HG03571 (cell line): ENCODE data around the gene ZNF10.

Experiments
- ATAC-seq: cut with Tn5 transposase; IDR thresholded peaks from one replicate; pipeline ENCODE4 v1.9.1; 2021; ENCODE audit not compliant: unreplicated experiment

ZNF10 gene

DNA sequence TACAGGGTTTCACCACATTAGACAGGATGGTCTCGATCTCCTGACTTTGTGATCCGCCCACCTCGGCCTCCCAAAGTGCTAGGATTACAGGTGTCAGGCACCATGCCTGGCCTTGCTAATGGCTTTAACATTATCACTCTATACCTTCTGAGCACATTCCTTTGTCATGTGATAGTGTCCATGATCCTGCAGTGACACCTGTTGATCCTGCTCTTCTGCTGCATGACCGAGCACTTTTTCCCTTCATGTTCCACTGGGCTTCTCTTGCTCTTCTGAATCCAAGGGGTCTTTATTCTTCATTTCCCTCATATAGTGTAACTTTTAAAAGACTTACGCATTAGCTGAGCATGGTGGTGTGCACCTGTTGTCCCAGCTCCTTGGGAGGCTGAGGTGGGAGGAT lies 62.4 kb downstream of the ZNF10 start:
- no peak for ATAC-seq

DNA sequence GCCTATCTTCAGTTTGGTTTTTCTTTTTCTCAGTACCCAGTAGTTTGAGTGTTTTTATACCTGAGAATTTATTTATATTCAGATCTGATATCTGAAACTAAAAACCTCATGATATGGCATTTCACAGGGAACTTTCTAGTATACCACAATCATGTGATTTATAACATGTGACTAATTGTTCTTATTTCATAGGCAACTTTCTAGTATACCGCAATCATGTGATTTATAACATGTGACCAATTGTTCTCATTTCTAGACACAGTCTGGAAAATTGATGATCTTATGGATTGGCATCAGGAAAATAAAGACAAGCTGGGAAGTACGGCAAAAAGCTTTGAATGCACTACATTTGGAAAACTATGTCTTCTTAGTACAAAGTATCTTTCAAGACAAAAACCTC lies 71.5 kb downstream of the ZNF10 start:
- no peak for ATAC-seq

DNA sequence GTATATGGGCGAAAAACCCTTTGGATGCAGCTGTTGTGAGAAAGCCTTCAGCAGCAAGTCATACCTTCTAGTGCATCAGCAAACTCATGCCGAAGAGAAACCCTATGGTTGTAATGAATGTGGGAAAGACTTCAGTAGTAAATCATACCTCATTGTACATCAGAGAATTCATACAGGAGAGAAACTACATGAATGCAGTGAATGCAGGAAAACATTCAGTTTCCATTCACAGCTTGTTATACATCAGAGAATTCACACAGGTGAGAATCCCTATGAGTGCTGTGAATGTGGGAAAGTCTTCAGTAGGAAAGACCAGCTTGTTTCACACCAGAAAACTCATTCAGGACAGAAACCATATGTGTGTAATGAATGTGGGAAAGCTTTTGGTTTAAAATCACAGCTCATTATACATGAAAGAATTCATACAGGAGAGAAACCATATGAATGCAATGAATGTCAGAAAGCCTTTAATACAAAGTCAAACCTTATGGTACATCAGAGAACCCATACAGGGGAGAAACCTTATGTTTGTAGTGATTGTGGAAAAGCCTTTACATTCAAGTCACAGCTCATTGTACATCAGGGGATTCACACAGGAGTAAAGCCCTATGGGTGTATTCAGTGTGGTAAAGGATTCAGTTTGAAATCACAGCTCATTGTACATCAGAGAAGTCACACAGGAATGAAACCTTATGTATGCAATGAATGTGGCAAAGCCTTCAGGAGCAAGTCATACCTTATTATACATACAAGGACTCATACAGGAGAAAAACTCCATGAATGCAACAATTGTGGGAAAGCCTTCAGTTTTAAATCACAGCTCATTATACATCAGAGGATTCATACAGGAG lies 72.3 kb downstream of the ZNF10 start:
- no peak for ATAC-seq

DNA sequence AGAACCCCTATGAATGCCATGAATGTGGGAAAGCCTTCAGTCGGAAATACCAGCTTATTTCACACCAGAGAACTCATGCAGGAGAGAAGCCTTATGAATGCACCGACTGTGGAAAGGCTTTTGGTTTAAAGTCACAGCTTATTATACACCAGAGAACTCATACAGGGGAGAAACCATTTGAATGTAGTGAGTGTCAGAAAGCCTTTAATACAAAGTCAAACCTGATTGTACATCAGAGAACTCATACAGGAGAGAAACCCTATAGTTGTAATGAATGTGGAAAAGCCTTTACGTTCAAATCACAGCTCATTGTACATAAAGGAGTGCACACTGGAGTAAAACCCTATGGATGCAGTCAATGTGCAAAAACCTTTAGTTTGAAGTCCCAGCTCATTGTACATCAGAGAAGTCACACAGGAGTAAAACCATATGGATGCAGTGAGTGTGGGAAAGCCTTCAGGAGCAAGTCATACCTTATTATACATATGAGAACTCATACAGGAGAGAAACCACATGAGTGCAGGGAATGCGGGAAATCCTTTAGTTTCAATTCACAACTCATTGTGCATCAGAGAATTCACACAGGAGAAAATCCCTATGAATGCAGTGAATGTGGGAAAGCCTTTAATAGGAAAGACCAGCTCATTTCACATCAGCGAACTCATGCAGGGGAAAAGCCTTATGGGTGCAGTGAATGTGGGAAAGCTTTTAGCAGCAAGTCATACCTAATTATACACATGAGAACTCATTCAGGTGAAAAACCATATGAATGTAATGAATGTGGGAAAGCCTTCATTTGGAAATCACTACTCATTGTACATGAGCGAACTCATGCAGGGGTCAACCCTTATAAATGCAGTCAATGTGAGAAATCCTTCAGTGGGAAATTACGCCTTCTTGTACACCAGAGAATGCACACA lies 73.2 kb downstream of the ZNF10 start:
- ATAC-seq: no peak

DNA sequence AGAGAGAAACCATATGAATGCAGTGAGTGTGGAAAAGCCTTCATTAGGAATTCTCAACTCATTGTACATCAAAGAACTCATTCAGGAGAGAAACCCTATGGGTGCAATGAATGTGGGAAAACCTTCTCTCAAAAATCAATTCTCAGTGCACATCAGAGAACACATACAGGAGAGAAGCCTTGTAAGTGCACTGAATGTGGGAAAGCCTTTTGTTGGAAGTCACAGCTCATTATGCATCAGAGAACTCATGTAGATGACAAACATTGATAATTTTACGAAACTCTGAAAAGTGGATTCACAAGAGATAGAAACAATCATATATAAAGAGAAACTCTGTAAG lies 73.8 kb downstream of the ZNF10 start:
- ATAC-seq: no peak

DNA sequence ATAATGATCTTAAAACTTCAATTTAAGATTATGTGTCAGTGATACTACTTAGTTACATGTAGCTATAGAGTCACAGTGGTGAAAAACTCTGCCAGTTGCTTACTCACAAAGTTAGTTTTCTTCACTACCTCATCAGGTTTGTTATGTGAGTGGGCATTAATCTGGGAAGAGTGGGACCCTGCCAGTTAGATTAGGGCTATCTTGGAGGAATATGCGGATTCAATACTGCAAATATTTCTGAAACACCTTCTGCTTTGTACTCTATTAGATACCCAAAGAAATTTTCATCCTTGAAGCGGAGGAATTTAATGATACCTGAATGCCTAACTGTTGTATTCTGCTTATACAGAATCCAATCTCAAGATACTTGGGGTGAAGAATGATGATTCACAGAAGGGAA lies 76.0 kb downstream of the ZNF10 start:
- no peak for ATAC-seq
